Neural cell (in vitro differentiated cells): ENCODE data around the gene RPS15.

Experiments
- CTCF ChIP-seq: fragments of 450-650 bp; IDR thresholded peaks from 2 replicates; pipeline ENCODE4 v1.5.1; 2014; ENCODE audit warnings: antibody characterized with exemption, mild to moderate bottlenecking, moderate library complexity; ENCODE audit not compliant: poor library complexity, severe bottlenecking
- EZH2 ChIP-seq: fragments of 200-600, 300-800 bp; shearing (Covaris generic), sonication (generic); IDR thresholded peaks from 2 replicates; pipeline ENCODE4 v1.6.1; 2014; ENCODE audit warnings: antibody characterized with exemption, low read length, borderline replicate concordance, mild to moderate bottlenecking; ENCODE audit not compliant: insufficient read depth, poor library complexity, severe bottlenecking
- POLR2AphosphoS5 ChIP-seq: IDR thresholded peaks from 2 replicates; pipeline ENCODE4 v1.6.1; 2012
- RAD21 ChIP-seq: fragments of 450-650 bp; conservative IDR thresholded peaks from 2 replicates; pipeline ENCODE4 v1.6.1; 2014; ENCODE audit warnings: antibody characterized with exemption, mild to moderate bottlenecking, moderate library complexity
- SMC3 ChIP-seq: fragments of 450-650 bp; conservative IDR thresholded peaks from 2 replicates; pipeline ENCODE4 v1.6.1; 2014; ENCODE audit warnings: antibody characterized with exemption, mild to moderate bottlenecking, moderate library complexity; ENCODE audit not compliant: poor library complexity

- TF ChIP-seq CTCF (no peak), SMC3 (no peak), RAD21 (no peak), POLR2AphosphoS5 (no peak), EZH2 (no peak)
These were observed 2.7 kb upstream of the RPS15 start for GRCh38 chr19:1435378-1435989.
